Astrocyte (in vitro differentiated cells and primary cell): Measurements from ENCODE around the gene GAS2.

Experiments used
- CTCF ChIP-seq: IDR thresholded peaks from 2 replicates; pipeline ENCODE4 v1.5.1; 2011; ENCODE audit warnings: low read depth, mild to moderate bottlenecking, inconsistent platforms, low read length, moderate library complexity; ENCODE audit not compliant: insufficient read depth
- EZH2 ChIP-seq: IDR thresholded peaks from 2 replicates; pipeline ENCODE4 v1.6.1; 2012; ENCODE audit warnings: mild to moderate bottlenecking, low read length, inconsistent platforms; ENCODE audit not compliant: insufficient read depth

DNA sequence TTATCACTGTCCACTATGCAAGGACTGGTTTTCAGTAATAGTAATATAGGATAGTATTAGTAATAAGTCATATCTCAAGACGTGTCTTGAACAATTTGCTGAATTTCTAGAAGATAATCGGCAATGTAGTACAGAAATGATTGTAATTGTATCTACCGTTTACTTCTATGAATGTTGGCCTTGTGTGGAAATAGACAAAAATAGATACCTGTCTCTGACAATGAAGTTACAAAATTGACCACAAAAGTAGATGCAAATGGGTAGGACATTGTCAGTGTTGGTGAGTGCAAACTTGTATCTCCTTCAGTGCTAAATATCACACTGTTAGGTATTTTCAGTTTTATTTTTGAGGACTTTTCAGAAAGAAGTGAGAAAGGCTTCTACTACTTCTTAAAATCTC lies 120.1 kb downstream of the GAS2 start:
- TF ChIP-seq CTCF, result no peak
- no peak for TF ChIP-seq EZH2
